ENCODE data around the gene ZNF683.

- TF ChIP-seq CTCF (IDR thresholded peaks at IDR 0.05) = no peak
- no peak for TF ChIP-seq POLR2A (IDR thresholded peaks at IDR 0.05)
These were observed 18.4 kb downstream of the ZNF683 start, which contains the start of gene CRYBG2 for GRCh38 chr1:26353976-26354820.
